Sigmoid colon (tissue), 3 donors: ENCODE data around the gene KDM6A.

Source experiments
- POLR2A ChIP-seq, 2 donors: fragments of 450-650 bp; IDR thresholded peaks; one replicate each; pipeline ENCODE4 v1.6.1; 2016; ENCODE audit warnings: antibody characterized with exemption in 2 of 2, mild to moderate bottlenecking in 2 of 2, moderate library complexity in 2 of 2
- TF ChIP-seq, protein P1 (sequence below), 4 experiments: fragments of 450-650 bp in 3 of 4; fragments of 200-600 bp in 1 of 4; IDR thresholded peaks; one replicate each; pipeline ENCODE4 v1.5.1; 2016 to 2019; ENCODE audit warnings: antibody characterized with exemption in 4 of 4, mild to moderate bottlenecking in 3 of 4, moderate library complexity in 2 of 4

- TF ChIP-seq, protein P1, sequence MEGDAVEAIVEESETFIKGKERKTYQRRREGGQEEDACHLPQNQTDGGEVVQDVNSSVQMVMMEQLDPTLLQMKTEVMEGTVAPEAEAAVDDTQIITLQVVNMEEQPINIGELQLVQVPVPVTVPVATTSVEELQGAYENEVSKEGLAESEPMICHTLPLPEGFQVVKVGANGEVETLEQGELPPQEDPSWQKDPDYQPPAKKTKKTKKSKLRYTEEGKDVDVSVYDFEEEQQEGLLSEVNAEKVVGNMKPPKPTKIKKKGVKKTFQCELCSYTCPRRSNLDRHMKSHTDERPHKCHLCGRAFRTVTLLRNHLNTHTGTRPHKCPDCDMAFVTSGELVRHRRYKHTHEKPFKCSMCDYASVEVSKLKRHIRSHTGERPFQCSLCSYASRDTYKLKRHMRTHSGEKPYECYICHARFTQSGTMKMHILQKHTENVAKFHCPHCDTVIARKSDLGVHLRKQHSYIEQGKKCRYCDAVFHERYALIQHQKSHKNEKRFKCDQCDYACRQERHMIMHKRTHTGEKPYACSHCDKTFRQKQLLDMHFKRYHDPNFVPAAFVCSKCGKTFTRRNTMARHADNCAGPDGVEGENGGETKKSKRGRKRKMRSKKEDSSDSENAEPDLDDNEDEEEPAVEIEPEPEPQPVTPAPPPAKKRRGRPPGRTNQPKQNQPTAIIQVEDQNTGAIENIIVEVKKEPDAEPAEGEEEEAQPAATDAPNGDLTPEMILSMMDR (IDR thresholded peaks at IDR 0.05): no peak
- no peak for TF ChIP-seq POLR2A (IDR thresholded peaks at IDR 0.05)
These were observed 5.8 kb downstream of the KDM6A start for GRCh38 chrX:44878780-44879179.
